ENCODE results near the gene STYXL1. TPM values are rescaled to one million over a fixed set of nuclear protein-coding genes. Genes with fewer than 3 reads are reported as not detected.
A peak's percentile ranks its signal among the peaks of the same experiment; 100 is the strongest.

STYXL1 gene
- total RNA-seq, 1 donor from 2014 or later, result 38.8 TPM

DNA sequence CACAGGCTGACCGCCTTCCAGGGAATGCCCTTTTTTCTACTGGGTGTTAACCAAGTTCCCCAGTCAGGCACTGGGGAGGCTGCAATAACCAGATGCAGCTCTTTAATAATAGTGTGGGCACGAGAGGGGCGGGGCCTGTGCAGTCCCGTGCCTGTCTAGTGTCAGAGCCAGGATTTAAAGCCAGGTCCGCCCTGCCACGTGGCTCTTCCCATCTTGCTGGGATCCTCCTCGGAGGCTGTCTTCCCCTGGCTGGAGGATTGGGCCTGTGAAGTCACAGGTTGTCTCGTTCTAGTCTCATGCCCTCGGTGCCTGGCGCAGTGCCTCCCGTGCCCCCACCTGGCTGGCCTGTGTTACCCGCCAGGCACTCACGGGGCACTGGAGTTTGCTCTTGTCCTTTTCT, 78.6 kb downstream of the STYXL1 start:
- peaks cover 10% of the 10 kb centered on the region for H3K36me3 Mint-ChIP-seq (ENCODE audit: low read depth)

DNA sequence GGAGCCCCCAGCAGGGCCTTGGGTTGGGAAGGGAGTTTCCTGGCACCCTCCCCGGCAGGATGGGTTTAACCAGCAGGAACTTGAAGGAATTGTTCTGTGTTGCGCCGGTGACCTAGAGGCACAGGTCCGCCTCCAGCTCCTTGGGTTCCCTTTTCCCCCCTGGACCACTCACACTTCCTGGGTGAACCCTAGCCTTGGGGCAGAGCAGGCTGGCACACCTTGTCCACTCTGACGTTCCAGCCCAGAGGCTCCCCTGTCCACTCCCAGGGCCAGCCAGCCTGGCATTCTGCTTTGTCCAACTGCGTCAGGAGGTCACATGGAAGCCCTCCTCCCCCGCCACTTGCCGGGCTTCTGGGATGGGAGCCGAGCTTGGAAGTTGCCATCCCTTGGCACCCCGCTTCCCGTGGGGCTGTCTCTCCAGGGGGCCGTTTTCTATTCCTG, 79.2 kb downstream of the STYXL1 start:
- peaks cover 4% of the 10 kb centered on the region for H3K36me3 Mint-ChIP-seq (ENCODE audit: low read depth)
- no peak for TF ChIP-seq CTCF (conservative IDR thresholded peaks at IDR 0.05)
- H3K9me3 Mint-ChIP-seq, result no peaks in the 10 kb centered on the region
- peaks cover 71% of the 10 kb centered on the region for H3K4me1 Mint-ChIP-seq
- no peaks in the 10 kb centered on the region for H3K27me3 Mint-ChIP-seq (ENCODE audit: low read depth)
- H3K4me3 Mint-ChIP-seq, result no peak overlapping the region
- no peak for DNase-seq (ENCODE audit: low read depth, low spot score)
- H3K27ac Mint-ChIP-seq (ENCODE audit: unreplicated experiment), result no peak overlapping the region

More for the DNA sequence above, 78.6 kb downstream of the STYXL1 start:
- H3K9me3 Mint-ChIP-seq, result no peaks in the 10 kb centered on the region
- H3K4me1 Mint-ChIP-seq, result peaks cover 73% of the 10 kb centered on the region
- H3K27me3 Mint-ChIP-seq (ENCODE audit: low read depth), result no peaks in the 10 kb centered on the region
- peak overlapping the region; percentile 41 for H3K4me3 Mint-ChIP-seq
- no peak for DNase-seq (ENCODE audit: low read depth, low spot score)
- H3K27ac Mint-ChIP-seq (ENCODE audit: unreplicated experiment), result peak overlapping the region; percentile 28
- no peak for TF ChIP-seq CTCF (conservative IDR thresholded peaks at IDR 0.05)

- Mint-ChIP-seq H3K4me3 (no peak overlapping the region), H3K27ac (ENCODE audit: unreplicated experiment) (no peak overlapping the region), H3K27me3 (ENCODE audit: low read depth) (no peaks in the 10 kb centered on the region), H3K9me3 (no peaks in the 10 kb centered on the region), H3K4me1 (peaks cover 77% of the 10 kb centered on the region), H3K36me3 (ENCODE audit: low read depth) (peaks cover 4% of the 10 kb centered on the region)
- DNase-seq (ENCODE audit: low read depth, low spot score), result no peak
- no peak for TF ChIP-seq CTCF (conservative IDR thresholded peaks at IDR 0.05)
Observed at GRCh38 chr7:75968012-75968411, 79.8 kb downstream of the STYXL1 start.

DNA sequence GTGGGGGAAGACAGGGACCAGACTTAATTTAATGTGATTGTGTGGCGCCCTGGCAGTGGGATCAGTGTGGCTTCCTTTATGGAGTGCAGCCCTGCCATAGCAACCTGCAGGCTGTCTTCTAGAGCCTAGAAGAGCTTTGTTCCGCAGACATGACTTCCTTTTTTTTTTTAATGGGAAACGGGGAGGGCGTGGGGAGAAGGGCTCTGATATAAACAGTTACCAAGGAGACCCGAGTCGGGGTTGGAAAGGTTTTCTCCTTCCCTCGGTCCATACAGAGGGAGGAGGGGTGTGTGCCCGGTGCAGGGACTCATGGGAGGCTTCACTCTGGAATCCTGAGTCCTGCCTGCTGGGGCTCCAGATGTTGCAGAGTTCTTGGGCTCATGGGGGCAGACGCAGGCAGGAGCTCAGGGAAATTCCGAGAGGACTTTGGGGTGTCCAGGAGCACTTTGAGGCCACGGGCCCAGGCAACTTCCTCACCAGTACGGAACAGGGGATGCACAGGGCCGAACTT, 80.3 kb downstream of the STYXL1 start:
- Mint-ChIP-seq H3K4me1 (peaks cover 82% of the 10 kb centered on the region), H3K27me3 (ENCODE audit: low read depth) (no peaks in the 10 kb centered on the region), H3K27ac (ENCODE audit: unreplicated experiment) (peak overlapping the region; percentile 95), H3K36me3 (ENCODE audit: low read depth) (peaks cover 4% of the 10 kb centered on the region), H3K9me3 (no peaks in the 10 kb centered on the region), H3K4me3 (peak overlapping the region; percentile 79)
- DNase-seq (ENCODE audit: low read depth, low spot score), result no peak
- no peak for TF ChIP-seq CTCF (conservative IDR thresholded peaks at IDR 0.05)

DNA sequence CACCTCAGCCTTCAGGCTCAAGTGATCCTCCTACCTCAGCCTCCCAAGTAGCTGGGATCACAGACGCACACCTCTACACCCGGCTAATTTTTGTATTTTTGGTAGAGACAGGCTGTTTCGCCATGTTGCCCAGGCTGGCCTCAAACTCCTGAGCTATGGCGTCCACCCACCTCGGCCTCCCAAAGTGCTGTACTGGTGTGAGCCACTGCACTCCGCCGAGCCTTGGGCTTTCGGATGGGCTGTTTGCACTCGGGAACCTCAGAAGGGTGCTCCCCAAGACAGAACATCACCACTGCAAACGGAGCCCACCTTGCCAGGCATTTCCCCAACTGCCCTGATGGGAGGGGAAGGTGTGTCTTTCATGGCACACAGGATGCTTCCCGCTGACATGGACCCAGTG, 80.7 kb downstream of the STYXL1 start:
- H3K36me3 Mint-ChIP-seq (ENCODE audit: low read depth), result no peaks in the 10 kb centered on the region
- peak overlapping the region; percentile 79 for H3K4me3 Mint-ChIP-seq
- no peaks in the 10 kb centered on the region for H3K9me3 Mint-ChIP-seq
- H3K27ac Mint-ChIP-seq (ENCODE audit: unreplicated experiment), result peak overlapping the region; percentile 95
- peaks cover 80% of the 10 kb centered on the region for H3K4me1 Mint-ChIP-seq
- no peak for DNase-seq (ENCODE audit: low read depth, low spot score)
- H3K27me3 Mint-ChIP-seq (ENCODE audit: low read depth), result no peaks in the 10 kb centered on the region
- TF ChIP-seq CTCF (conservative IDR thresholded peaks at IDR 0.05), result no peak

Data from neural crest cell (in vitro differentiated cells).